ENCODE measurements around the gene SLC25A25. TPM values are rescaled to one million over a fixed set of nuclear protein-coding genes. Genes with fewer than 3 reads are reported as not detected.

Gene SLC25A25
- total RNA-seq, 3 donors from 2014 or later (not counting 1 experiment from before 2014, with no cell fraction given) = 16.8 to 19.1 (median 18.9) TPM

GRCh38 chr9:128097543-128098296, 29.7 kb downstream of the SLC25A25 start:
- intact Hi-C loops (cut with micrococcal nuclease) = no loop called here
- H3K4me1 ChIP-seq (ENCODE audit: control insufficient read depth, insufficient read depth, low read length) = peaks cover 41% of the 10 kb centered on the region
- no peak overlapping the region for H3K4me3 Mint-ChIP-seq
- no peak overlapping the region for H3K4me3 ChIP-seq (ENCODE audit: low read length)
- H3K27me3 Mint-ChIP-seq (ENCODE audit: low read depth in 2 of 2) = no peaks in the 10 kb centered on the region
- TF ChIP-seq, protein P1, sequence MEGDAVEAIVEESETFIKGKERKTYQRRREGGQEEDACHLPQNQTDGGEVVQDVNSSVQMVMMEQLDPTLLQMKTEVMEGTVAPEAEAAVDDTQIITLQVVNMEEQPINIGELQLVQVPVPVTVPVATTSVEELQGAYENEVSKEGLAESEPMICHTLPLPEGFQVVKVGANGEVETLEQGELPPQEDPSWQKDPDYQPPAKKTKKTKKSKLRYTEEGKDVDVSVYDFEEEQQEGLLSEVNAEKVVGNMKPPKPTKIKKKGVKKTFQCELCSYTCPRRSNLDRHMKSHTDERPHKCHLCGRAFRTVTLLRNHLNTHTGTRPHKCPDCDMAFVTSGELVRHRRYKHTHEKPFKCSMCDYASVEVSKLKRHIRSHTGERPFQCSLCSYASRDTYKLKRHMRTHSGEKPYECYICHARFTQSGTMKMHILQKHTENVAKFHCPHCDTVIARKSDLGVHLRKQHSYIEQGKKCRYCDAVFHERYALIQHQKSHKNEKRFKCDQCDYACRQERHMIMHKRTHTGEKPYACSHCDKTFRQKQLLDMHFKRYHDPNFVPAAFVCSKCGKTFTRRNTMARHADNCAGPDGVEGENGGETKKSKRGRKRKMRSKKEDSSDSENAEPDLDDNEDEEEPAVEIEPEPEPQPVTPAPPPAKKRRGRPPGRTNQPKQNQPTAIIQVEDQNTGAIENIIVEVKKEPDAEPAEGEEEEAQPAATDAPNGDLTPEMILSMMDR (IDR thresholded peaks at IDR 0.05) = no peak
- H3K36me3 Mint-ChIP-seq = no peaks in the 10 kb centered on the region
- WGBS (ENCODE audit: insufficient coverage) = 82% methylated on average over 13 of the region's 13 CpGs
- H3K27me3 ChIP-seq (ENCODE audit: control insufficient read depth, insufficient read depth, low read length) = no peaks in the 10 kb centered on the region
- peaks cover 38 to 56% of the 10 kb centered on the region in 2 donors for H3K4me1 Mint-ChIP-seq
- no peak for ATAC-seq
- no peaks in the 10 kb centered on the region for H3K9me3 ChIP-seq (ENCODE audit: control insufficient read depth, insufficient read depth, low read length)
- H3K27ac Mint-ChIP-seq = peak overlapping the region in 1 of 2 donors; percentile 65
- DNase-seq = no peak
- H3K9me3 Mint-ChIP-seq = no peaks in the 10 kb centered on the region
- peaks cover 27% of the 10 kb centered on the region for H3K36me3 ChIP-seq (ENCODE audit: control insufficient read depth, insufficient read depth, low read length)
- H3K27ac ChIP-seq (ENCODE audit: low read length) = no peak overlapping the region

GRCh38 chr9:128098297-128099230, 30.5 kb downstream of the SLC25A25 start:
- Mint-ChIP-seq H3K36me3 (no peaks in the 10 kb centered on the region), H3K9me3 (no peaks in the 10 kb centered on the region), H3K4me1 (peaks cover 30 to 52% of the 10 kb centered on the region in 2 donors), H3K27me3 (ENCODE audit: low read depth in 2 of 2) (no peaks in the 10 kb centered on the region), H3K27ac (peak overlapping the region; percentile 43 to 65), H3K4me3 (peak overlapping the region; percentile 17)
- 72% methylated on average over 32 of the region's 32 CpGs for WGBS (ENCODE audit: insufficient coverage)
- Histone ChIP-seq H3K36me3 (ENCODE audit: control insufficient read depth, insufficient read depth, low read length) (peaks cover 36% of the 10 kb centered on the region), H3K27me3 (ENCODE audit: control insufficient read depth, insufficient read depth, low read length) (no peaks in the 10 kb centered on the region), H3K4me3 (ENCODE audit: low read length) (no peak overlapping the region), H3K27ac (ENCODE audit: low read length) (no peak overlapping the region), H3K4me1 (ENCODE audit: control insufficient read depth, insufficient read depth, low read length) (peaks cover 41% of the 10 kb centered on the region), H3K9me3 (ENCODE audit: control insufficient read depth, insufficient read depth, low read length) (no peaks in the 10 kb centered on the region)
- TF ChIP-seq, protein P1 (IDR thresholded peaks at IDR 0.05) = no peak
- DNase-seq (peak in 1 of 2 donors; percentile 76), ATAC-seq (peak; percentile 43 to 73 (median 64))
- intact Hi-C loops (cut with micrococcal nuclease) = no loop called here

DNA sequence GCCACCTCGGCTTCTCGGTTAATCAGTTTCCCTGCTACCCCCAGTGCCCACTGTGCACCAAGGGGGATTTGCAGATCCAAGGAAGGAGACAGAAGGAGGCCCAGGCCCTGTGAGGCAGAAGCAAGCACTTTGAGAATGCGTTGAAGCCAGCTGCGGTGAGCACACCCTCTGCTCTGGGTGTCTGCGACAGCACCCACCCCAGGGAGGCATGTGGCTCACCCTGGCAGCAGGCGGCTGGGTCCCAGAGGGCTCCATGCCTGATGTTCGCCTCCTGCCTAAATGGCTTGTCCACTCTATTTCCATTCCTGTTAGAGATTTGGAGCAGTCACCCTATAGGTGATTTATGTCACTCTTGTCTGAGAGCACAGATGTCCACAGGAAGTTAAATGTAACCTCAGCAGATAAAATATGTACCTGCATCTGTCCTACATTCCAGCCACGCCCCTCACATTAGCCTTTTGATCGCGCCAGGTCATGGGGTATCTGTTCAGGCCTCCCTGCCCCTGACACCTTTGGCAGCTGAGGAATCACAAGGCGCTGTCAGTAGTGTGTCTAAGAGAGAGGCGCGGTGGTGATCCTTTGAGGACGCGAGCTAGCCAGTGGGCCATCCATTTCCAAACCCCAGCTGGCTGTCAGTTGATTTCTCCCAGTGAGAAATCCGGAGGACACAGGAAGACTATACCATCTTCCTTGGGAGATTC, 31.3 kb downstream of the SLC25A25 start:
- ATAC-seq (no peak), DNase-seq (no peak)
- H3K27me3 Mint-ChIP-seq (ENCODE audit: low read depth in 2 of 2) = no peaks in the 10 kb centered on the region
- peak overlapping the region in 1 of 2 donors; percentile 65 for H3K27ac Mint-ChIP-seq
- H3K4me3 Mint-ChIP-seq = no peak overlapping the region
- Histone ChIP-seq H3K4me3 (ENCODE audit: low read length) (no peak overlapping the region), H3K4me1 (ENCODE audit: control insufficient read depth, insufficient read depth, low read length) (peaks cover 39% of the 10 kb centered on the region), H3K27ac (ENCODE audit: low read length) (no peak overlapping the region), H3K36me3 (ENCODE audit: control insufficient read depth, insufficient read depth, low read length) (peaks cover 44% of the 10 kb centered on the region), H3K27me3 (ENCODE audit: control insufficient read depth, insufficient read depth, low read length) (no peaks in the 10 kb centered on the region), H3K9me3 (ENCODE audit: control insufficient read depth, insufficient read depth, low read length) (no peaks in the 10 kb centered on the region)
- peaks cover 26 to 46% of the 10 kb centered on the region in 2 donors for H3K4me1 Mint-ChIP-seq
- intact Hi-C loops (cut with micrococcal nuclease) = no loop called here
- H3K9me3 Mint-ChIP-seq = no peaks in the 10 kb centered on the region
- H3K36me3 Mint-ChIP-seq = no peaks in the 10 kb centered on the region
- 88% methylated on average over 16 of the region's 16 CpGs for WGBS (ENCODE audit: insufficient coverage)
- TF ChIP-seq, protein P1 (IDR thresholded peaks at IDR 0.05) = no peak
